Activated naive CD4-positive, alpha-beta T cell treated with Interleukin-2 at 50 U/mL for 16 hours (primary cell): ENCODE results near the gene WDFY2.
A peak's percentile ranks its signal among the peaks of the same experiment; 100 is the strongest.
"Not testable (repeated sequence)": the region's sequence is repeated elsewhere in the genome, so short reads cannot be mapped to it uniquely, and the experiment has no call there.

Experiments used
- DNase-seq: peaks from one replicate; pipeline ENCODE4 v3.0.0-alpha.2; 2020

Gene WDFY2

DNA sequence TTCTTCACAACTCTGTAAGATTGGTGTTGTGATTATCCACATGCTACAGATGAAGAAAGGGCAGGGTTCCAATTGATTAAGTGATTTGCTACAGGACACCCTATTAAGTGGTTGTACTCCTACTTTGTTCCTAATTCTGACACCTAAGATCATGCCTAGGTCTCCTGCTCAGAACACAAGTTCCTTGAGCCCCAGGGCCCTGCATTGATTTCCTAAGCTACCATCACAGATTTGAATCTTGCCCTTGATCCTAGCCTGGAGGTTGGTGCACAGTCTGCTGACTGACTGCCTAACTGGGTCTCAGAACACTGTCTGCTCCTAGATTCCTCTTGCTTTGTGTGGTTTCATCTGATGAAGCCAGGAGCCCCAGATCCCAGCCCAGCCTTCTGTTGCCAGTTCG, 19.6 kb upstream of the WDFY2 start:
- DNase-seq: no peak

DNA sequence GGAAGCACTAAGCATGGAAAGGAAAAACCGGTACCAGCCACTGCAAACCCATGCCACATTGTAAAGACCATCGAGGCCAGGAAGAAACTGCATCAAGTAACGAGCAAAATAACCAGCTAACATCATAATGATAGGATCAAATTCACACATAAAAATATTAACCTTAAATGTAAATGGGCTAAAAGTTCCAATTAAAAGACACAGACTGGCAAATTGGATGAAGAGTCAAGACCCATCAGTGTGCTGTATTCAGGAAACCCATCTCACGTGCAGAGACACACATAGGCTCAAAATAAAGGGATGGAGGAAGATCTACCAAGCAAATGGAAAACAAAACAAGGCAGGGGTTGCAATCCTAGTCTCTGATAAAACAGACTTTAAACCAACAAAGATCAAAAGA, 15.3 kb upstream of the WDFY2 start:
- DNase-seq: not testable (repeated sequence)

DNA sequence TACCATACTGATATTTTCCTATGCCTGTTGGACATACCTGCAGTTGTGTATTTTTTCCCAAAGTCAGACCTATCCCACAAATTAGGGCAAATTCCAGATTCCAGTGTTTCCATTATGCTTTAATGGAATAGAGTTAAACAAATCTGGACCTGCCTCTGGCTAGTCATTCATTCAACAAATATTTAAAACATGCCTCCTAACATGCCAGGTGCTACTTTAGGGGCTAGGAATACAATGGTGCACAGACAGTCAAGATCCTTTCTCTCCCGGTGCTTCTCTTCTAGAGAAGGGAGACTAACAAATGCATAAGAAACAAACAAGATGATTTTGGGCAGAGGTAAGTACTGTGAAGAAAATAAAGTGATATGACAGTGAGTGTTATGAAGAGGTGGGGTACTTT, 7.5 kb upstream of the WDFY2 start:
- no peak for DNase-seq

DNA sequence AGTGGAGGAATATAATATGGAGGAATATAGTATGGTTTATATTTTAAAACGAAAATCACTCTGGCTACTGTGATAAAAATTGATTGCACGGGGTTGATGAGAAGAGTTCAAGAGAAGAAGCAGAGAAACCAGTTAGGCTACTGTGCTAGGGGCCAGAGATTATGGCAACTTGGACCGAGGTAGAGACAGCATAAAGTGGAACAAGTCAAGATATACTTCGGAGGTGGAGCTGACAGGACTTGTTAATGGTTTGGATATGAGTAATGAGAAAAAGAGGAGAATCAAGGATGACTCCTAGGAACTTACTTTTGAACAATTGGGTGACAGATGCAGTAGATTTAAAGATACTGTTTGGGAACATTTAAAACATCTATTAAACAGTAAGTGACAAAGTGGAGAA, 6.6 kb upstream of the WDFY2 start:
- no peak for DNase-seq

DNA sequence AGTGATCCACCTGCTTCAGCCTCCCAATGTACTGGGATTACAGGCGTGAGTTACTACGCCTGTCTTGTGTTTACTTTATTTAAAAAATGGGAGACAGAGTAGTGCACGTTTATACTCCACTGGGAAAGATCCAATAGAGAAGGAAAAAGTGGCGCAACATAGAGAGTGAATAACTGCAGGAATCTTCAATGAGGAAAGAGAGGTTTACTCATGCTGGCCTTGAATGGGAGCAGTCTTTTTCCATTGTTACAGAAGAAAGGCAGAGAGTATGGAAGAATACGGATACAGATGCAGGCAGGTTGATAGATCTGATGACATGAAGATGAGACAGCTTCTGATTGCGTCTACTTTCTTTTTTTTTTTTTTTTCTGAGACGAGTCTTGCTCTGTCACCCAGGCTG, 4.6 kb upstream of the WDFY2 start:
- DNase-seq: no peak

DNA sequence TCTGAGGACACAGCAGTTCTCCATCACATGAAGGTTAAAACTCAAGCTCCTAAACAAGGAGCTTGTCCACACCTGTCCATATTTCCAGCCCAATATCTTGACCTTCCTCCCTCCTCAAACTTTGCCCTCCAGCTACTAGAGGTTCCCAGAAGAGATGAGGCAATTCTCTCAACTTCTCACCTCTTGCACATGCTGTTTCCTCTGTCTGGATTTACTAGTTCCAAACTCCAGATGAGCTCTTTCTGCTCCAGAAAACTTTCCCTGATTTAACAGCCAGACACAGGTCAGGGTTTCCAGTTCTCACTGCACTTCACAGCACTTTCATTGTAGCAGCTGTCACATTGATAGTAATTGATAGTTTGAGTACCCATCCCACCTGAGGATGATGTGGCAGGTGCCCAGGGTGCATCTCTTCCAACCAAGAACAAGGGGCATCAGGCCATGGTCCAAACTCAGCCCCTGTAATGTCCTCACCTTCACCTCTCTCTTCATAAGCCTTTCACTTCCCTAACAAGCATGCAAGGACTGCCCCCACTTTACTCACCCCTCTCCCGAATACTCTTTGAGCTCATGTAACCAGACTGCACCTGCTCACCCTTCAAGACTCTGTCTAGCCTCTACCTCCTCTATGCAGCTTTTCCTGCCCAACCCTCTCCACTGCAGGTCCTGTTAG, 3.0 kb upstream of the WDFY2 start:
- DNase-seq: no peak

DNA sequence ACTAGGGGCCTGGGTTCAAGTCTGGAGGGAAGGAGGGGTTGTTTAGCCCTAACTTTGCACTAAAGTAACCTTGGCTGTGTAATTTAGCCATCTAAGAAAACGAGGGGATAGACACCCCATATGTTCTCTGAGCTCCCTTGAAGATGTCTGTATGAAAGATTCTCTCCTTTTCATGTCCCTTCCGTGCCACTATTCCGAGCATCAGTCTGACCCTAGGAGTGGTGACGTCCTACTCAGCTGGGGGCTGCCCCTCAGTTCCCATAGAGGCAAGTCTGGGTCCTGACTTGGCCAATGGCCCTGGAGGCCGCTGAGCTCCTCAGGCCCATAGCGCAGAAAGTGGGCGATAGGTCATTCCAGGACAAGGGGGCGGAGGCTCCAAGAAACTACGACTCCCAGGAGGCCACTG, 790 bp upstream of the WDFY2 start:
- no peak for DNase-seq

DNA sequence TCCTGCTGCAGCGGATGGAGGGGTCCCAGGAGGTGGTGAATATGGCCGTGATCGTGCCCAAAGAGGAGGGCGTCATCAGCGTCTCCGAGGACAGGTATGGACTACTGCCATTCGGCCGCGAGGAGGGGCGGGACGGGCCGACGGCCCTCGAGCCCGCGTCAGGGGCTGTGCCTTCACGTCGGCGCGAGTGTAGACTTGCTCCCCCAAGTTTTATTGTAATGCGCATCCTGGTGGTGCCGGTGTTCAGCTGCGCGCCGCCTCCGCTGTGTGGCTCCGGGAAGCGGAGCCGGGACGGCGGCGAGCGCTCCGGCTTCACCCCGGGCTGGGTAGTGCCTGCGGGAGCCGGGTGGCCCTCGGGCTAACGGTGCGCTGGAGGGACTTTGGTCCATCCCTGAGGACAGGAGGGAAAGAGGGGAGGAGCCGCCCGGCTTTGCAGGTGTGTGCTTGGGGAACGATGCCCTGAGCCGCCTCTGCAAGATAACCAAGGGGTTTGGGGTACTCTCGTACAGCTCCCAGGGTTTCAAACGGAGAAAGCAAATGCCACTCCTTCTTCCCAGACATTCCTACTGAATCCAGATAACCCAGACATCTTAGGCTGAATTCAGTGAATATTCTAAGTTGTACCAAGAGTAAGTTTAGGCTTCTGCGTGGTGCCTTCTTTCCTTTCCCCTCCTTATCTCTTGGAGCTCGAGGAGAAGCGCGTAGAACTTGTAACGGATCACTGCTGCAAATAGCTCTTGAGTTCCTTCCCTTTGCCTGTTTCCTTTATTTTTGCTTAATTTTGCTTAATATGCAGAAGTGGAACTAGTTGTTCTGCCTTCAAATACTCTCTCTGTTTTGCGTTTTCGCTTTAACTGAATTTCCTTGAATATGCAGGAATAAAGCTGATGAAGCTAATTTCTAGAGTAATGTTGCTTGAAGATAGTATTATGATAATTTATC, 740 bp downstream of the WDFY2 start:
- DNase-seq: peak; percentile 70

DNA sequence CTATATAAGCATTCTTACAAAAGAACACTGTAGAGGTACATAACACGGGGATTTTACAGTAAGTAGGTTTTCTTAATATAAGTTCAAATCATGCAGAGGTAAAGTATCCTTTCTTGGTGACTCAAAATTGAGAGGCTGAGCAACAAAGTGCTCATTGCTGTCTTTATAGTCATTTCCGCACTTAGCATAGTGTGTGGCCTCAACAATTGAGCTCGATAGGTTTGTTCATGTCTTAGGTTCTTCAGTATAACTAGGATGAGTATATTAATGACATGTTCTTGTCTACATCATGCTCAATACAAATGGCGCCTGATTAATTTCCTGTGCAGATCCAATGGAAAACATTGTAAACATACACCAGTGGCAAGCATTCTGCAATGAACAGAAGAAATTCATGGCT, 1.4 kb downstream of the WDFY2 start:
- DNase-seq: no peak

DNA sequence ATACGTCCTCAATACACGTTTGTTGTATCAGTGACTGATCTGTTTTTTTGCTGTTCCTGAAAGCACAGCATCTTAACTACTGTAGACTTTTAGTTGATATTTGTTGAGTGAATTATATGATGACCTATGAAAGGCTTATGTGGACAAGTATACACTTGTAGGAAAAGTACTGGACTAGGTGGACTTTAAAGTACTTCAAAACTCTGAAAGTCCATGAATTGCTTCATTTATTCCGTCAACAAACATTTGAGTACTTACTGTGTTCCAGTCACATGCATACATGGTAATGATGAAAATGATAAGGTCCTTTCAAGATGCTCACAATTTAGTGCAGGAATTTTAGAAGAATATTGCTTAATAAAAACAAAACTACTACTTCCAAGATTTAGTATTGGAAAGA, 3.1 kb downstream of the WDFY2 start:
- DNase-seq: no peak

DNA sequence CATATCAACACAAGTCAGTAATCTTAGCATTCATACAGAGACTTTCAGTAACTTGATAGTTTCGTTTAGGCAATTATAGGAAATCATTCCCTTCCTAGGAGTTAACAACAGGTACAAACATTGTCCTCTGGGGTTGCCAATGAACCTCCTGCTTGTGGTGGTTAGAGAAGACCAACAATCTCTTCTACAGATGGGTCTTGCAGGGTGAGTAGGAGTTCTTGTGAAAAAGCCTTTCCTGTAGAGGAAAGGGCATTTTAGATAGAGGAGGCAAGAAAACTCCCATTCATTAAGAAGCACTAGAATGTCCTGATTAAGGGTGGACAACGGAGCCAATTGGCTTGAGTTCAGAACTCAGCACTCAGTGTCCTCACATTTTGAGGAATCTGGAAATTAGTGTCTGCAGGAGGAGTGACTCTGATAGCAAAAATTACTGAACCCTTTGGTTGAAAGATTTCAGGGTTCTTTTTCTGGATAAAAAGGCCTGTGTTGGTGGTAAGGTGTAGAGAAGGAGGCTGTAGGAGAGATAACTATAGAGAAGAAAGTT, 4.2 kb downstream of the WDFY2 start:
- no peak for DNase-seq

DNA sequence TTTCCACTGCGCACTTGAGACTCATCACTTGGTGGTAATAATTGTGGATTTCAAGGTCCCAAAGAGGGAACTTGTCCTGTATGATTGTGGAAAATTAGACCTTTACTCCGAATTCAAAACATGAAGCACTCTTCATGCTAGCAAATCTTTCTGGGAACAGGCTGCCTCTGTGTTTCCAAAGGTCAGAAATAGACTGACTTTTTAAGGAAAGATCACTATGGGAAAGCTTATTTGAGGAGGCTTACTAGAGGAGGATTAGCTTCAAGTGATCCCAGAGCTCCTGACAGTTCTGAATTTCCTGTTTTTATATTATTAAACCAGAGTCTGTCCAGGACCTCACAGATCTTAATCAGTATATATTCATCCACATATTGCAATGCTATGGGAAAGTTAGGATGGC, 5.5 kb downstream of the WDFY2 start:
- DNase-seq: no peak

DNA sequence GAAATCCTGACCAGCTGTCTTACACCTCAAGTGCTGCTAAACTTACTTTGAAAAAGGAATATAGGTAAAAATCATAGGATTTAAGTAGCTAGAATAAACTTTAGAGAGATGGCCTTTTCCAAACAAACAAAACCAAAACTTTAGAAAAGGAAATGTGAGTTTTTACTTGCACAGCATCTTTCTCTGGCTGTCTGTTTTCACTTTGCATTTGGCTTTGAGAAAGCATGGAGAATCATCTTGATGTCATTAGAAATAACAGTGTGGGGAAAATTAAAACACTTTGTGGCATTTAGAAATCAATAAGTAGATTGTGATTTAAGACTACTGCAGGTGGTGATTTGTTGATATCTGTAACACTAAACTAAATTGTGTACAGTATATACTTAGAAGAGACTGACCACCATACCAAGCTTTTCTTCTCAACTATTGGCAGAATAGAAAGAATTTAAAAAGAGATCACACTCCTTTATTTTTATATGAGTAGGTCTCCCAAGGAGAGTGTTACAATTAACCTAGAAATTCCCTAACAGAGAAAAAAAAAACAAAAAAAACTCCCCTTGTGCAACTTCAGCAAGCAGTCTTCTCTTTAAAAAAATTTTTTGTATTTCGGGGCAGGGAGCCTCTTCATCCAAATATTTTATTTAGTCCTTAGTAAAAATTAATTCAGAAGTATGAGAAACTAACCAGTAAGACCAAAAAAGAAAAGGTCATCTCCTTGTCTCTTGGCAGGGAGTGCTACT, 6.1 kb downstream of the WDFY2 start:
- DNase-seq: no peak

DNA sequence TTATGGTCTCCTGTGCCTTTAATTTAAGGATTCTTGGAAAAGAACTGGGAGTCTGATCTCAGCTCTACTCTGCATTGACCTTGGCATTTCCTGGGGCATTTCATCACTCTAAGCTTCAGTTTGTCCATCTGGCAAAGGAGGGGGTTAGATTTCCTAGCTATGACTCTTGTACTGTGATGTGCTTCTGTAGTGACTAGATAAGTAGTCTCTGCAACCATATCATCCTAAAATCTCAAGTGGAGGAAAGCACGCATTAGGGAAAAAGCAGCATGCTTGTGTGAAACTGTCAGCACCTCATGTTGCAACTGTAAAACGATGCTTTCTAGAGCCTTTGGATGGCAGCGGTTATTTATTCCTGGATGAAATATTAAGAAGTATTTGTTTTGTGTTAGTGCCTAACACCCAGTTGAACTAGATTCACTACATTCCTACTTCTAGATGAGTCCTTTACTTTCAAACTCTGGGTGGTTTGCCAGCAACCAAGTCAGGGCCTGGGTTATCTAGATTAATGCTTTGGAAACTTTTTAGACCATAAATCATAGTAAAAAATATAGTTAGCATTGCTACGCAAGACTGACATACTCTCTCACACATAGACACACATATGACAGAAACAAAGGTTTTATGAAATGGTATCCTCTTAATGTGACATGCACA, 6.8 kb downstream of the WDFY2 start:
- DNase-seq: no peak

DNA sequence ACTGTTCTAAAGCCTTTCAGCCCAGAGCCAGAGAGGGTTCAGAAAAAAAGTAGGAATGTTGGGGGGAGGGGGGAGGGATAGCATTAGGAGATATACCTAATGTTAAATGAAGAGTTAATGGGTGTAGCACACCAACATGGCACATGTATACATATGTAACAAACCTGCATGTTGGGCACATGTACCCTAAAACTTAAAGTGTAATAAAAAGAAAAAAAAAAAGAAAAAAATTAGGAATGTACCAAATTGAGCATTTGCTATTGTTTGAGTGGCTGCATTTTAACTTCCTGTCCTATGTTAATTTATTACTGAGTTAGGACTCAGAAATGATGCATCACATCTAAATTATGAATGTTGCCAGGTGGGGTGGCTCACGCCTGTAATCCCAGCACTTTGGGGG, 7.7 kb downstream of the WDFY2 start:
- DNase-seq: not testable (repeated sequence)

DNA sequence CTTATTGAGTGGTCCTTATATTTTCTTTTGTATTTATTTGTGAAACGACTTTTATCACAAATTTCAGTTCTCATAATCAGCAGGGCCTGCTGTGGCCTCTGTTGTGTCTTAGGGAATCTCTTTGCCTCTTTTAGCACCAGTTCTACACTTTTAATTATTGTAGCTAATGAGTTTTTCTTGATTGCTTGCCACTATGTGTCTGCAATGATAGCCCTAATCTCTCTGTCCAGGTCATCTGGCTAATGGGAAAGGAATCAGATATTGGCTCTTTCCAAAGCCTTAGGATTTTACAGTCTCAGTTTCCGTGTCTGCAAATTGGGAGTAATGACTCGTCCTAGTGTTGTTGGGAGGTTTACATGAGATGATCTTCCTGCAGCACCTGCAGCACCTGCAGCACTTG, 10.2 kb downstream of the WDFY2 start:
- no peak for DNase-seq

DNA sequence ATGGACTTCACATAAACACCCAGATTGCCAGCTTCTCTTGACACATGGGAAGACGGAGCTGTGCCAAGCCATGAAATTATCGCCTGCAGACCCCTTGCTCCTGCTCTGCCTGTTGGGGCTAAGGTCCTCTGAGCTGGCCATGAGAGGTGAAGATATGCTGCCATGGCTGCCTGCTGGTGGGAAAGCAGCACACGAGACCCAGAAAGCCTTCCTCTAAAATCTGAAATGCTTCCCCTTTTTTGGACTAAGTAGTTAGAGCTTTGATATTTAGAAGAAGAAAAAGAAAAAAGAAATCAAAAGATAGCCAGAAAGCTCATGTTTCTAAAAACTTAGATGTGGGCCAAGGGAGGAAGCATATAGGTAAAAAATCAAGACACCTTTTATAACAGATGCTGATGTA, 11.2 kb downstream of the WDFY2 start:
- no peak for DNase-seq

DNA sequence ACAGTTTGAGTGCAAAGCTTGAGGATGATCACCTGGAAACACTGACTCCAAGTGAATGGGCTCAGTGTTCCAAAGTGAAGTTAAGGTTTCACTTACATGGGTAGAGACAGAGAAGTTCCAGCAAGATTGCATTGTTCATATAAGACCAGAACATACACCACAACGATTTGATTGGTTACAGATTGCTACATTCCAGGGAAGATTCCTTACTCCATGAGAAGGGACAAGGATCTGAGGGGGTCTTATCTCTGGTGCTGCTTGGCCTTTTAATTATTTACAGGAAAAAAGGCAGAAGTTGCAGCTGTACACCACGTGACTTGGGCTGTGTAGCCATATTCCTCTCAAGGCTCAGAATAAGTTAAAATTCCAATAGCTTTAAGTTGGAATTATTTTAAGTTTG, 12.3 kb downstream of the WDFY2 start:
- DNase-seq: no peak

DNA sequence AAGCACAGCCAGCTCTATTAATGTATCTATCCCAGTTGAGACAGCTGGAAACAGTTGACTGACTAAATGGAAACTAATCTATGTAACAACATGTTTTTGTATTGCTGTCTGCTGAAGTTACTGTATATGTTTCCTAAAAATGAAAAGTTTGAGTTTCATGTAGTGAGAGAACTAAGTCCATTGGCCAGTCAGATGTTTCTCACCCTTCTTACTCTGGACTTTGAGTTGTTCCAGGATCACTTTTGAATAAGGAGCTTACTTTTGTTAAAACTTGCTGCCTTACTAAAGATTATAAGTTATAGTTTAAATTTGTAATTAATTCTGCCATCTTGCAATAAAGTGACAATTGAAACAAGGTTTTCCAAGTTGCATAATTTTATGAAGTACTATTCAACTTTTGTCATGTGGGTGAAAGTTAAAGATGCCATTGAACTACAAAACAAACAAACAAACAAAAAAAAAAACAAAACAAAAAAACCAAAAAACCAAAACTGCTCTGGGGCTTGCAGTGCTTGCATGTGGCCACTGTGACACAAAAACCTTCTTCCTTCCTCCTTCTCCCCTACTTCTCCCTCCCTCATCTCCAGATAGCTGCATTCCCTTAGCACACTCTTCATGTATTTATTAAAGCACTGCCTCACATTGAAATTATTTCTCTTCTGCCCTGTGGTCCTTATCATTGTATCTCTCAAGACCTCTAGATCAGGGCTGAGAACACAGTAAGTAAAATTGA, 15.3 kb downstream of the WDFY2 start:
- DNase-seq: no peak

DNA sequence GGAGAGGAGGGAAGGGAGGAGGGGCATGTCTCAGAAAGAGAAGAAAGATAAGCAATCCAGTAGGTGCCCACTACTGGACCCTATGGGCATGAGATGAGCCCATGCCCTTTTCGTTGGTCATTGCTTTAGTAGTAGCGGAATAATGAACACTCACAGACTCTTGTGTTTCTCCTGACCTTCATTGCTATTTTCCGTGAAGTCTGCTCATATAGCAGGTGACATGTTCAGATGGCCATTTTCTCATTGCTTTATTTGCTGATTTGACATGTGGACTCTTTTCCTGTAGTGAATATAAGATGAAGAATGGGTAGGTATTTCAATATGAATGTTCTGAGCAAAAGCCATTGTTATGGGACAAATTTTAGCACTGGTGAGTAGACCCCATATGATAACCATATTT, 16.4 kb downstream of the WDFY2 start:
- no peak for DNase-seq

DNA sequence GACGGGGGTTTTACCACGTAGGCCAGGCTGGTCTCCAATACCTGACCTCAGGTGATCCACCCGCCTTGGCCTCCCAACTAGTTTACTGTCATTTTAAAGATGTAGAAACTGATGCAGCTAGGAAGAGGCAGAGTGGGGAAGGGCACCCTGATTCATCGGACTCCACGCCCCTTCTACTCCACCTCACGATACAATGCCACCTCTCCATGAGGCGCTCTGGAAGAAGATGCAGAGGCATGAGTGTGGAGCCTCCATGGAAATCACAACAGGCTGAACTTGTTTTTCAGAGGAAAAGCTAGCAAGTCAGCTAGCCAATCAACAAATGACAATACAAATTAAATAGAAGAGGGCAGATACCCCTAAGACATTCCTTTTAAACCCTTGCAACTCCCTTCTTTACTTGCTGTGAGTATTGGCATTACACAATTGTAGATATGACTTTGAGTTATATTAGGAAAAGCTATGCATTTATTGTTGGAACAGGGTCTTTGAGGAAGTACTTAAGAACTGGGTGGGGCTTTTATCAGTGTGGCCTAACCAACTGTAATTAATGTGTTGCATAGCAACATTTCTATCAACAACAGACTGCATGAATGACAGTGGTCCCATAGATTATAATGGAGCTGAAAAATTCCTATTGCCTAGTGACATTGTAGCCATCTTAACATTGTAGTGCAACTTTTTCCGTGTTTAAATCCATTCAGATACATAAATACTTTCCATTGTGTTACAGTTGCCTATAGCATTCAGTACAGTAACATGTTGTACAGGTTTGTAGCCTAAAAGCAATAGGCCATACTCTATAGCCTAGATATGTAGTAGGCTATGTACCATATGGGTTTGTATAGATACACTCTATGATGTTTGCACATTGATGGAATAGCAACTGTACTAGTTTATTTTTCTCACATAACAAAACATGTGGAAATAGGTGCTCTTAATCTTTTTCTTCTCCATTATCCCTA, 17.6 kb downstream of the WDFY2 start:
- DNase-seq: no peak
